ENCODE results near the gene ABTB2.

The ABTB2 gene

GRCh38 chr11:34114014-34114413 lies 243.8 kb downstream of the ABTB2 start:
- no peak for DNase-seq (ENCODE audit: low read depth in 2 of 2)

GRCh38 chr11:34111722-34112270 lies 246.0 kb downstream of the ABTB2 start:
- no peak for DNase-seq (ENCODE audit: low read depth in 2 of 2)

GRCh38 chr11:34105957-34106504 lies 251.8 kb downstream of the ABTB2 start:
- no peak for DNase-seq (ENCODE audit: low read depth in 2 of 2)

- DNase-seq (ENCODE audit: low read depth in 2 of 2) = peak; percentile 93 to 97
These were observed 252.5 kb downstream of the ABTB2 start, which contains the start of gene NAT10 for GRCh38 chr11:34105079-34105956. Gene NAT10 (plus strand): TSS chr11:34105629. CDS start chr11:34108226, 2,597 bp downstream.

- no peak for DNase-seq (ENCODE audit: low read depth in 2 of 2)
These were observed 253.1 kb downstream of the ABTB2 start for GRCh38 chr11:34104680-34105078.
